Lower leg skin (tissue), 4 donors: ENCODE measurements around the gene CYTH3. TPM values are rescaled to one million over a fixed set of nuclear protein-coding genes. Genes with fewer than 3 reads are reported as not detected.

Experiments used
- DNase-seq, 2 donors: peaks; one replicate each; pipeline ENCODE4 v3.0.0-alpha.2; 2019; ENCODE audit warnings: low spot score in 2 of 2
- H3K4me3 ChIP-seq: fragments of 200-600 bp; sonication (generic); 2 replicates; pipeline ENCODE4 v1.5.1; 2017; ENCODE audit warnings: mild to moderate bottlenecking, low read depth; ENCODE audit not compliant: poor library complexity, severe bottlenecking
- POLR2A ChIP-seq, 2 donors: fragments of 450-650 bp; IDR thresholded peaks; one replicate each; pipeline ENCODE4 v1.6.1; 2016 to 2017; ENCODE audit warnings: antibody characterized with exemption in 2 of 2, mild to moderate bottlenecking in 1 of 2, moderate library complexity in 1 of 2
- WGBS, 2 donors: methylation state at CpG; one replicate each; pipeline ENCODE4 v1.1.5; 2018; 5-methylcytosine and 5-hydroxymethylcytosine counted together
- intact Hi-C: fragments of 100-400 bp; cut with DNase I; formaldehyde crosslinking; loops from one replicate; pipeline ENCODE4 v1.15.0; 2023; ENCODE audit warnings: low total_unique reads
- total RNA-seq, 4 donors: library from RNA; depleted of rRNA; stranded (reverse); fragments of >200 nt; gene quantifications; one replicate each; pipeline ENCODE4 v1.1.0, GENCODE V29; 2016
- TF ChIP-seq, protein P1 (sequence below), 3 donors: fragments of 450-650 bp; IDR thresholded peaks; one replicate each; pipeline ENCODE4 v1.5.1; 2016; ENCODE audit warnings: antibody characterized with exemption in 3 of 3, mild to moderate bottlenecking in 3 of 3, moderate library complexity in 2 of 3

Gene CYTH3
- total RNA-seq, 4 donors from 2014 or later, result 40.3 to 108 (median 44.7) TPM

GRCh38 chr7:6149996-6150395 is 122.4 kb downstream of the CYTH3 start:
- TF ChIP-seq, protein P1, sequence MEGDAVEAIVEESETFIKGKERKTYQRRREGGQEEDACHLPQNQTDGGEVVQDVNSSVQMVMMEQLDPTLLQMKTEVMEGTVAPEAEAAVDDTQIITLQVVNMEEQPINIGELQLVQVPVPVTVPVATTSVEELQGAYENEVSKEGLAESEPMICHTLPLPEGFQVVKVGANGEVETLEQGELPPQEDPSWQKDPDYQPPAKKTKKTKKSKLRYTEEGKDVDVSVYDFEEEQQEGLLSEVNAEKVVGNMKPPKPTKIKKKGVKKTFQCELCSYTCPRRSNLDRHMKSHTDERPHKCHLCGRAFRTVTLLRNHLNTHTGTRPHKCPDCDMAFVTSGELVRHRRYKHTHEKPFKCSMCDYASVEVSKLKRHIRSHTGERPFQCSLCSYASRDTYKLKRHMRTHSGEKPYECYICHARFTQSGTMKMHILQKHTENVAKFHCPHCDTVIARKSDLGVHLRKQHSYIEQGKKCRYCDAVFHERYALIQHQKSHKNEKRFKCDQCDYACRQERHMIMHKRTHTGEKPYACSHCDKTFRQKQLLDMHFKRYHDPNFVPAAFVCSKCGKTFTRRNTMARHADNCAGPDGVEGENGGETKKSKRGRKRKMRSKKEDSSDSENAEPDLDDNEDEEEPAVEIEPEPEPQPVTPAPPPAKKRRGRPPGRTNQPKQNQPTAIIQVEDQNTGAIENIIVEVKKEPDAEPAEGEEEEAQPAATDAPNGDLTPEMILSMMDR (IDR thresholded peaks at IDR 0.05), result no peak
- no peak for TF ChIP-seq POLR2A (IDR thresholded peaks at IDR 0.05)
- intact Hi-C loops, result no loop called here
- WGBS, 2 donors, result 86 to 92% methylated on average over 19 of the region's 19 CpGs

DNA sequence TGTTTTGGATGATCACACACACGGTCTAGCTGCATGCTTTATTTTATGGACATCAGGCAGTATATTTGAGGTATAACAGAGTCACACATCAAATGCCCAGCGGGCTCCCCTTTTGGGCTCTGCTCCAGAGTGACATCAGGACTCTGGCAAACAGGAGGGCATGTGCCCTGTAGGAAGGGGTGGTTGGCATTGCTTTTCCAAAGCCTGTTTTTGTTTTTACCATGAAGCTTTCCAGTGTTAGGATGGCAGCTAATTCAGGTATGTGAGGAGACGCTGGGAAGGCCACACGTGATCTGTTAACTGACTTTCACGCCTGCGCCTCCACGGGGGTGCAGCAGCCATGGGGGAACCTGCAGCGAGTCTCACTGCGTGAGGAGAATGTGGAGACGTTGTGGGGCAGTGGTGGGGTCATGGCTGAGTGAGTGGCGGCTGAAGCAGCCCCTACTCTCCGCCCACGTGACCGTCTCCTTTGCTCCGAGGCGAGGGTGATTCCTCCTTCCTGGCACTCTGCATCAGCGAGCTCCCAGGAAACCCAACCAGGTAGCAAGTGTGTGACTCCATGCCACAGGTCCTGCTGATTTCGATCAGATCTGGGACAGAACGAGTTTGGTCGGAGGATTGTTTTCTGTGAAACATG is 123.6 kb downstream of the CYTH3 start:
- intact Hi-C loops, result no loop called here
- 84 to 85% methylated on average over 20 of the region's 20 CpGs for WGBS, 2 donors
- H3K4me3 ChIP-seq, result no peak overlapping the region
- DNase-seq, result peak in 1 of 2 donors; percentile 76
- TF ChIP-seq POLR2A (IDR thresholded peaks at IDR 0.05), result no peak
- TF ChIP-seq, protein P1 (IDR thresholded peaks at IDR 0.05), result no peak

More at GRCh38 chr7:6149996-6150395, 122.4 kb downstream of the CYTH3 start:
- DNase-seq, result peak in 1 of 2 donors; percentile 39
- no peak overlapping the region for H3K4me3 ChIP-seq

DNA sequence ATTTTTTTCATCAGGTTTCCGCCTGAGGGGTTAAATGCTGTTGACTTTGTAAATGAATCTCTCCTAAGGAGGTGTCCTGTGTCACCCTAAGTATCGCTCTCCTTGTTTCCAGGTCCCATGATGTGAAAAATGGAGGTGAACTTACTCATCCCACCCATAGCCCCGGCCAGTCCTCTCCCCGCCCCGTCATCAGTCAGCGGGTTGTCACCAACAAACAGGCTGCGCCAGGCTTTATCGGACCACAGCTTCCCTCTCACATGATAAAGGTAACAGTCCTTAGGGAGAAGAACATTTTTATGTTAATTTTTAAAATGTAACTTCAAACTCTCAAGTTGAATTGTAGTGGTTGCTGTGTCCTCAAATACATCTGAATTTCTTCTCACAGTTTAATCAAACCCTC is 124.8 kb downstream of the CYTH3 start:
- H3K4me3 ChIP-seq, result no peak overlapping the region
- WGBS, 2 donors, result 95 to 96% methylated on average over 8 of the region's 8 CpGs
- DNase-seq, result peak in 1 of 2 donors; percentile 80
- TF ChIP-seq POLR2A (IDR thresholded peaks at IDR 0.05), result no peak
- TF ChIP-seq, protein P1 (IDR thresholded peaks at IDR 0.05), result no peak
- intact Hi-C loops, result no loop called here

DNA sequence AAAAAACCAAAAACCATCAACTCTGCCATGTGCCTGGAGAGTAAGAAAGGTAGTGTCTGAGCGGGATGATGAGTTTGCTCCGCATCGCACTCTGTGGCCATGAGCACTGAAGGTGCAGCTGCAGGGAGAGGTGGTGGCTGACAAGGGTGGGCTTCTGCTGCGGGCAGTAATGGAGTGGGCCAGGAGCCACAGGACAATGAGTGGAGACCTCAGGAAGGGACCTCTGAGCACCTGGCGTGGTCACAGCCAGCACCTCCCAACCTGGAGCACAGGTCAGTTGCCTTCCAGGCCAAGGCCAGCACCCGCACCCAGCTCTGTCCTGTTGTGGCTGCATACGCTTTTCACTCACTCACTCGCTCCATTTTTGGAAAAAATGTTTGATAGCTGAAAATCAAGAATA is 125.8 kb downstream of the CYTH3 start:
- intact Hi-C loops, result no loop called here
- no peak overlapping the region for H3K4me3 ChIP-seq
- WGBS, 2 donors, result 97 to 98% methylated on average over 8 of the region's 8 CpGs
- peak in 1 of 2 donors; percentile 76 for DNase-seq
- TF ChIP-seq POLR2A (IDR thresholded peaks at IDR 0.05), result no peak
- TF ChIP-seq, protein P1 (IDR thresholded peaks at IDR 0.05), result no peak

DNA sequence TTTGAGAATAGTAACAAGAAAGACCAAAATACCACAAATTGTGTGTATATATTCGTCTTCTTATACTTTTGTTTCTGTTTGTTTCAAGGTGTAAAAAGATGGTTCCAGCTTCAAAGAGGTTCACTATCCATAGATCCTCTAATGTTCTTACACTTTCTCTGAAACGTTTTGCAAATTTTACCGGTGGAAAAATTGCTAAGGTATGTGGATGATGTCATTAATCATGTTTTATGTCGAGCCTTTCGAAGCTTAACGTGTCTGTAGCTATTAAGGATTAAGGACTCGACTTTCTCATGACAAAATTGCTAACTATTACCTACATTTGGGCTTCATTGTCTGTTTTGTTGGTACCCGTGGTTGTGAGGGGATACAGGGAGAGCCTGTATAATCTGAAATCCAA is 128.4 kb downstream of the CYTH3 start:
- H3K4me3 ChIP-seq, result no peak overlapping the region
- TF ChIP-seq POLR2A (IDR thresholded peaks at IDR 0.05), result no peak
- TF ChIP-seq, protein P1 (IDR thresholded peaks at IDR 0.05), result no peak
- no peak for DNase-seq
- intact Hi-C loops, result no loop called here
- WGBS, 2 donors, result 77 to 81% methylated on average over 8 of the region's 8 CpGs
